K562 (cell line): ENCODE data around the gene YOD1. TPM values are rescaled to one million over a fixed set of nuclear protein-coding genes. Genes with fewer than 3 reads are reported as not detected.

Source experiments
- CBFA2T2 ChIP-seq: fragments of 450-650 bp; conservative IDR thresholded peaks from 2 replicates; pipeline ENCODE4 v1.6.1; 2017; ENCODE audit warnings: mild to moderate bottlenecking
- CREB1 ChIP-seq, 2 experiments: sonication (generic) in 1 of 2; formaldehyde crosslinking in 1 of 2; IDR thresholded peaks; 2 replicates each; pipeline versions ENCODE4 v1.6.1 to v1.8.0; 2012 to 2022; ENCODE audit warnings: inconsistent platforms in 1 of 2, mild to moderate bottlenecking in 1 of 2, missing genetic modification reagents in 1 of 2, moderate library complexity in 1 of 2
- CREM ChIP-seq: IDR thresholded peaks from 2 replicates; pipeline ENCODE4 v1.6.1; 2014; ENCODE audit warnings: antibody characterized with exemption, low read depth
- HDAC2 ChIP-seq: fragments of 450-650 bp; IDR thresholded peaks from 2 replicates; pipeline ENCODE4 v1.6.1; 2016; ENCODE audit warnings: mild to moderate bottlenecking
- JUN ChIP-seq, 2 experiments: sonication (generic) in 1 of 2; formaldehyde crosslinking in 1 of 2; IDR thresholded peaks; 2 replicates each; pipeline versions ENCODE4 v1.6.1 to v1.8.0; 2012 to 2022; ENCODE audit warnings: borderline replicate concordance in 2 of 2, mild to moderate bottlenecking in 2 of 2, improper control_type of control experiment in 1 of 2, low read depth in 1 of 2, low read length in 1 of 2, missing genetic modification reagents in 1 of 2
- MLLT1 ChIP-seq, 2 experiments: fragments of 450-650 bp; IDR thresholded peaks; 2 replicates each; pipeline ENCODE4 v1.6.1; 2016
- NBN ChIP-seq: fragments of 450-650 bp; IDR thresholded peaks from 2 replicates; pipeline ENCODE4 v1.6.1; 2016; ENCODE audit warnings: low read depth, mild to moderate bottlenecking
- PKNOX1 ChIP-seq: fragments of 450-650 bp; IDR thresholded peaks from 2 replicates; pipeline ENCODE4 v1.6.1; 2016
- RBBP5 ChIP-seq: fragments of 200-600 bp; sonication (generic); IDR thresholded peaks from 2 replicates; pipeline ENCODE4 v1.6.1; 2012; ENCODE audit warnings: borderline replicate concordance, mild to moderate bottlenecking, low read length, control low read depth, inconsistent platforms; ENCODE audit not compliant: insufficient read depth, poor library complexity, severe bottlenecking
- SMAD4 ChIP-seq: fragments of 250-450 bp; sonication (Bioruptor Pico); conservative IDR thresholded peaks from 2 replicates; pipeline ENCODE4 v1.8.0; 2021; ENCODE audit warnings: inconsistent platforms, mild to moderate bottlenecking, moderate library complexity
- TAF9B ChIP-seq: fragments of 450-650 bp; IDR thresholded peaks from 2 replicates; pipeline ENCODE4 v1.6.1; 2018; ENCODE audit warnings: mild to moderate bottlenecking; ENCODE audit not compliant: partially characterized antibody
- ZBTB11 ChIP-seq, 3 experiments: fragments of 200-800 bp in 1 of 3; fragments of 250-450 bp in 1 of 3; fragments of 450-650 bp in 1 of 3; sonication (Bioruptor Pico) in 1 of 3; sonication (Bioruptor generic) in 1 of 3; formaldehyde crosslinking in 1 of 3; IDR thresholded peaks; 2 replicates each; pipeline versions ENCODE4 v1.6.1 to v1.8.0; 2016 to 2022; ENCODE audit warnings: mild to moderate bottlenecking in 2 of 3, missing genetic modification characterization in 2 of 3, missing compliant biosample characterization in 1 of 3, moderate library complexity in 1 of 3
- ZNF239 ChIP-seq: fragments of 250-450 bp; sonication (Bioruptor Pico); IDR thresholded peaks from 2 replicates; pipeline ENCODE4 v1.4.0; 2020; ENCODE audit warnings: mild to moderate bottlenecking
- ZNF3 ChIP-seq: fragments of 250-450 bp; sonication (Bioruptor Pico); IDR thresholded peaks from 2 replicates; pipeline ENCODE4 v1.5.0; 2021; ENCODE audit warnings: mild to moderate bottlenecking, moderate library complexity
- ZNF561 ChIP-seq: fragments of 450-650 bp; formaldehyde crosslinking; conservative IDR thresholded peaks from 2 replicates; pipeline ENCODE4 v1.4.0; 2020; ENCODE audit warnings: mild to moderate bottlenecking, moderate library complexity
- polyA plus RNA-seq, 8 experiments: library from polyadenylated mRNA; depleted of rRNA in 4 of 8; stranded (reverse) in 5 of 8; unstranded in 3 of 8; fragments of >200 nt; fragmentation: Nextera tagmentation in 2 of 8; fragmentation: Illumina TruSeq in 1 of 8; extraction: Ambion mirVana in 2 of 8; extraction: Trizol in 1 of 8; gene quantifications; 2 replicates each; pipeline versions ENCODE4 v1.2.1 to v1.2.3, GENCODE V29; 2011 to 2014; ENCODE audit warnings: inconsistent platforms in 1 of 8, missing spikeins in 1 of 8
- total RNA-seq, 7 experiments: library from RNA; depleted of rRNA in 6 of 7; stranded (reverse); fragments of >200 nt in 6 of 7; fragmentation: Illumina TruSeq in 2 of 7; extraction: Trizol in 2 of 7; gene quantifications; 2 replicates each; pipeline versions ENCODE4 v1.2.1 to v1.2.3, GENCODE V29; 2011 to 2021; ENCODE audit warnings: low replicate concordance in 1 of 7

YOD1 gene
- total and polyA plus RNA-seq, 9 of the 15 experiments (the other 6 are each of a cell fraction or from before 2014, with no cell fraction given), result 18.2 to 78.1 (median 46.9) TPM

- TF ChIP-seq ZBTB11 (CRISPR knock-in tag; IDR thresholded peaks at IDR 0.05) (peak in 1 of 3 experiments; percentile 67; a peak in 1 of 6 replicates), ZNF239 (no peak), ZNF561 (CRISPR knock-in tag) (no peak), PKNOX1 (peak; percentile 96), SMAD4 (CRISPR knock-in tag) (peak; percentile 46; the same call in 1 of the 2 replicates), CREM (peak; percentile 88), HDAC2 (peak; percentile 94), JUN (IDR thresholded peaks at IDR 0.05; ENCODE audit: borderline replicate concordance, low read depth, low read length) (peak; percentile 74), JUN (CRISPR knock-in tag; IDR thresholded peaks at IDR 0.05; ENCODE audit: borderline replicate concordance) (no peak), NBN (peak; percentile 40; the same call in 1 of the 2 replicates), MLLT1 (IDR thresholded peaks at IDR 0.05) (peak; percentile 6 to 57; a peak in 2 of 4 replicates), ZNF3 (CRISPR knock-in tag) (no peak), CREB1 (IDR thresholded peaks at IDR 0.05) (peak; percentile 84), CREB1 (CRISPR knock-in tag; IDR thresholded peaks at IDR 0.05) (peak; percentile 44; the same call in 1 of the 2 replicates), CBFA2T2 (peak; percentile 98), RBBP5 (no peak), TAF9B (peak; percentile 39)
Observed at GRCh38 chr1:207017615-207018559, 33.1 kb downstream of the YOD1 start (continued).
